Uterus (tissue), 2 donors: ENCODE measurements around the gene MAN2A2.

ENCODE experiments used
- CTCF ChIP-seq, 4 experiments: fragments of 200-600 bp in 2 of 4; fragments of 450-650 bp in 2 of 4; sonication (generic) in 2 of 4; IDR thresholded peaks; one replicate each; pipeline ENCODE4 v1.5.1; 2016 to 2019; ENCODE audit warnings: antibody characterized with exemption in 4 of 4, mild to moderate bottlenecking in 2 of 4, moderate library complexity in 1 of 4
- POLR2A ChIP-seq, 2 donors: fragments of 450-650 bp; IDR thresholded peaks; one replicate each; pipeline ENCODE4 v1.6.1; 2016; ENCODE audit warnings: antibody characterized with exemption in 2 of 2, mild to moderate bottlenecking in 1 of 2, moderate library complexity in 1 of 2

- TF ChIP-seq CTCF (IDR thresholded peaks at IDR 0.05) = no peak
- no peak for TF ChIP-seq POLR2A (IDR thresholded peaks at IDR 0.05)
These were observed 38.6 kb upstream of the MAN2A2 start for GRCh38 chr15:90864507-90864906.
